ENCODE data around the gene TSTD1.

DNA sequence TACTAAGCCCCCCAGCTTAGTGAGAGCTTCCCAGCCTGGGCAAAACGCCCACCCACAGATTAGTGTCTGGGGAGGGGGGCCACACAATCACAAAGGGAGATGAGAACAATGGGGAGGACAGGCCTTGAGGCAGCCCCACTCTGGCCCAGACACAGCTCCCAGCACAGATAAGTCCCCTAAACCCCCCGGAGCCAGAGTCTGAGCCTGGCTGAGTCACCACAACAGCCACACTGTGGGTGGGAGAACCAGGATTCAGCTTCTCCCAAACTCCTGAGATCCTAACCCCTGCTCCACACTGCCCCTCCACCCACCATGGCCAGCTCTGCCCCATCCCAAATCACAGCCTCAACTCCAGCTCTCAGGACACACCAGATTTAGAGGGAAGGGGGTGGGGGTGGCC lies 46.4 kb upstream of the TSTD1 start:
- TF ChIP-seq POLR2AphosphoS5 (IDR thresholded peaks at IDR 0.05; ENCODE audit: low read depth, low read length): no peak
- TF ChIP-seq, protein P1, sequence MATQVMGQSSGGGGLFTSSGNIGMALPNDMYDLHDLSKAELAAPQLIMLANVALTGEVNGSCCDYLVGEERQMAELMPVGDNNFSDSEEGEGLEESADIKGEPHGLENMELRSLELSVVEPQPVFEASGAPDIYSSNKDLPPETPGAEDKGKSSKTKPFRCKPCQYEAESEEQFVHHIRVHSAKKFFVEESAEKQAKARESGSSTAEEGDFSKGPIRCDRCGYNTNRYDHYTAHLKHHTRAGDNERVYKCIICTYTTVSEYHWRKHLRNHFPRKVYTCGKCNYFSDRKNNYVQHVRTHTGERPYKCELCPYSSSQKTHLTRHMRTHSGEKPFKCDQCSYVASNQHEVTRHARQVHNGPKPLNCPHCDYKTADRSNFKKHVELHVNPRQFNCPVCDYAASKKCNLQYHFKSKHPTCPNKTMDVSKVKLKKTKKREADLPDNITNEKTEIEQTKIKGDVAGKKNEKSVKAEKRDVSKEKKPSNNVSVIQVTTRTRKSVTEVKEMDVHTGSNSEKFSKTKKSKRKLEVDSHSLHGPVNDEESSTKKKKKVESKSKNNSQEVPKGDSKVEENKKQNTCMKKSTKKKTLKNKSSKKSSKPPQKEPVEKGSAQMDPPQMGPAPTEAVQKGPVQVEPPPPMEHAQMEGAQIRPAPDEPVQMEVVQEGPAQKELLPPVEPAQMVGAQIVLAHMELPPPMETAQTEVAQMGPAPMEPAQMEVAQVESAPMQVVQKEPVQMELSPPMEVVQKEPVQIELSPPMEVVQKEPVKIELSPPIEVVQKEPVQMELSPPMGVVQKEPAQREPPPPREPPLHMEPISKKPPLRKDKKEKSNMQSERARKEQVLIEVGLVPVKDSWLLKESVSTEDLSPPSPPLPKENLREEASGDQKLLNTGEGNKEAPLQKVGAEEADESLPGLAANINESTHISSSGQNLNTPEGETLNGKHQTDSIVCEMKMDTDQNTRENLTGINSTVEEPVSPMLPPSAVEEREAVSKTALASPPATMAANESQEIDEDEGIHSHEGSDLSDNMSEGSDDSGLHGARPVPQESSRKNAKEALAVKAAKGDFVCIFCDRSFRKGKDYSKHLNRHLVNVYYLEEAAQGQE (IDR thresholded peaks at IDR 0.05; ENCODE audit: insufficient read depth in 1 of 2, low read depth in 2 of 2, low read length in 2 of 2): no peak
- no peak for TF ChIP-seq TAF1 (IDR thresholded peaks at IDR 0.05; ENCODE audit: borderline replicate concordance, insufficient read depth, low read length)
- no peak for TF ChIP-seq FOXP2 (optimal IDR thresholded peaks at IDR 0.05; ENCODE audit: borderline replicate concordance, extremely low read depth, extremely low read length, insufficient read depth)
- TF ChIP-seq SIN3A (IDR thresholded peaks at IDR 0.05; ENCODE audit: borderline replicate concordance, insufficient read depth, low read length): no peak

Measured in PFSK-1 (cell line).